ENCODE measurements around the gene INVS. TPM values are rescaled to one million over a fixed set of nuclear protein-coding genes. Genes with fewer than 3 reads are reported as not detected.

The INVS gene
- polyA plus RNA-seq, 1 experiment: 9.7 TPM

DNA sequence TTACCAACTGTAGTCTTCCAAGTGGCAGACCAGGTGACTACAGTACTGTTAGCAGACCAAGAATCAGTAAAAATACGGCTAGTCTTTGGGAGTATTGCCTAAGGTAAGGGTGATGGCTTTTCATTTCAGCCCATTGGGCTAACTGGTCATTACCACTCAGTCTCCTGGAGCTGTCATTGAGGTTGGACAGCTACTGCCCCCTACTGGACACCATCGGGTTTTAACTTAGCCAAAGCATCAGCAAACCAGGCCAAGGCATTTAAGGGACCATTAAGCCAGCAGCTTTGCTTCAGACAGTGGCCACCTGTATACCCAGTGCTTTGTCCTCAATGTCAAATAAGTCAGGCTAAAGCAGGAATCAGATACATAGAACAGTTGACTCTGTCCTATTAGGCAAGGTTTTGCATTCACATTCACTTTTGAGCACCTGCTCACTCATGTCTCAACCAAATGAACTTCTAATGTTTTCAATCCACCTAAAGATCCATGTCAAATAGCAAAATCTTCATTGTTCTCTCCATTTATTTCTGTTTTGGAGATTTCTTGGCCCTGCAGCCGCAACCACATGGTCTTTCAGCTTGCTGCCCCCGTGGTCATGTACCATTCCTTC, 117.2 kb downstream of the INVS start:
- no peaks in the 10 kb centered on the region for H3K36me3 ChIP-seq (ENCODE audit: control insufficient read depth, insufficient read depth, low read length)
- TF ChIP-seq, protein P1, sequence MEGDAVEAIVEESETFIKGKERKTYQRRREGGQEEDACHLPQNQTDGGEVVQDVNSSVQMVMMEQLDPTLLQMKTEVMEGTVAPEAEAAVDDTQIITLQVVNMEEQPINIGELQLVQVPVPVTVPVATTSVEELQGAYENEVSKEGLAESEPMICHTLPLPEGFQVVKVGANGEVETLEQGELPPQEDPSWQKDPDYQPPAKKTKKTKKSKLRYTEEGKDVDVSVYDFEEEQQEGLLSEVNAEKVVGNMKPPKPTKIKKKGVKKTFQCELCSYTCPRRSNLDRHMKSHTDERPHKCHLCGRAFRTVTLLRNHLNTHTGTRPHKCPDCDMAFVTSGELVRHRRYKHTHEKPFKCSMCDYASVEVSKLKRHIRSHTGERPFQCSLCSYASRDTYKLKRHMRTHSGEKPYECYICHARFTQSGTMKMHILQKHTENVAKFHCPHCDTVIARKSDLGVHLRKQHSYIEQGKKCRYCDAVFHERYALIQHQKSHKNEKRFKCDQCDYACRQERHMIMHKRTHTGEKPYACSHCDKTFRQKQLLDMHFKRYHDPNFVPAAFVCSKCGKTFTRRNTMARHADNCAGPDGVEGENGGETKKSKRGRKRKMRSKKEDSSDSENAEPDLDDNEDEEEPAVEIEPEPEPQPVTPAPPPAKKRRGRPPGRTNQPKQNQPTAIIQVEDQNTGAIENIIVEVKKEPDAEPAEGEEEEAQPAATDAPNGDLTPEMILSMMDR (IDR thresholded peaks at IDR 0.05; ENCODE audit: insufficient read depth, low read depth, low read length): peak; percentile 58
- POLR2A ChIA-PET: no interaction called here
- H3K4me3 ChIP-seq (ENCODE audit: low read depth, low read length): no peak overlapping the region
- H3K27me3 ChIP-seq (ENCODE audit: control insufficient read depth, insufficient read depth, low read length): no peaks in the 10 kb centered on the region
- no peak for DNase-seq (ENCODE audit: low read depth)
- CTCF ChIA-PET: interaction anchor here (0.6 to 3.4 kb wide), 7 partner anchors 9 to 1032 kb away, joined by 3 to 12 read pairs (median 4); no protein-coding TSS in a partner anchor

DNA sequence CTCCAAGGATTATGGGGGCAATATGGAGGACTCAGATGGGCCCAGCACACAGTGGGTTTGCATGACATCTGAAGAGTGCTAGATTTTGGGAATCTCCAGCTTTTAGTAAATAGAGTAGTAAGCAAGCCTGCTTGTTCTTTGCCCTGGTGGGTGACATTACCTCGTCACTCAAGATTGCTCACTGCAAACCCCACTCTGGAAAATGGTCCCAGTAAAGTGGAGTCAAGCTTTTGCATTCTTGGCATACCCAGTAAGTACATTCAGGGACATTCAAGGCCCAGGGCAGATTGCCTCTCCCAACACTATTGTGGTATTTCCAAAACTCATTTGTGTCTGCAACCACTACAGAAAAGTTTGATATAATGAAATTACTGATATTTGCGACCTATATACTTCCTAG, 118.5 kb downstream of the INVS start:
- Histone ChIP-seq H3K36me3 (ENCODE audit: control insufficient read depth, insufficient read depth, low read length) (no peaks in the 10 kb centered on the region), H3K4me3 (ENCODE audit: low read depth, low read length) (no peak overlapping the region), H3K27me3 (ENCODE audit: control insufficient read depth, insufficient read depth, low read length) (no peaks in the 10 kb centered on the region)
- DNase-seq (ENCODE audit: low read depth): no peak
- TF ChIP-seq, protein P1 (IDR thresholded peaks at IDR 0.05; ENCODE audit: insufficient read depth, low read depth, low read length): no peak
- CTCF ChIA-PET: interaction anchor here (0.7 to 3.4 kb wide), 4 partner anchors 25 to 996 kb away, joined by 3 to 12 read pairs (median 3); partner anchors contain the start of genes ALG2 and SEC61B
- POLR2A ChIA-PET: no interaction called here

DNA sequence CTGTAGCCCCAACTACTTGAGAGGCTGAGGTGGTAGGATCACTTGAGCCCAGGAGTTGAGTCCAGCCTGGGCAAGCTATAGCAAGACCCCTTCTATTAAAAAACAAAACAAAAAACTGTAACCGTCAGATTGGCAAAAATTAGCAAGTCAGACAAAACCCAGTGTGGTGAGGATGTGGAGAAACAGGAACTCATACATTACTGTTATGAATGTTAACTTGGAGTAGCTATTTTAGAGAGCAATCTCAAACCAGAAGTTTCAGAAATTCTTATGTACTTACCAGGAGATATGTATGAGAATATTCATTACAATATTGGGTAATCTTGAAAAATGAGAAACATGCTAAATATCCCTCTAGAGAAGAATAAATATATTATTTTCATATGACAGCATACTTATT, 120.3 kb downstream of the INVS start:
- no peaks in the 10 kb centered on the region for H3K27me3 ChIP-seq (ENCODE audit: control insufficient read depth, insufficient read depth, low read length)
- DNase-seq (ENCODE audit: low read depth): no peak
- no peaks in the 10 kb centered on the region for H3K36me3 ChIP-seq (ENCODE audit: control insufficient read depth, insufficient read depth, low read length)
- ChIA-PET POLR2A (interaction anchor here (0.6 kb wide), 1 partner anchor 1049 kb away, joined by 3 read pairs; no protein-coding TSS in a partner anchor), CTCF (interaction anchor here (1.4 to 3.4 kb wide), 2 partner anchors 106 to 192 kb away, joined by 4 to 12 read pairs; no protein-coding TSS in a partner anchor)
- H3K4me3 ChIP-seq (ENCODE audit: low read depth, low read length): no peak overlapping the region
- TF ChIP-seq, protein P1 (IDR thresholded peaks at IDR 0.05; ENCODE audit: insufficient read depth, low read depth, low read length): no peak

DNA sequence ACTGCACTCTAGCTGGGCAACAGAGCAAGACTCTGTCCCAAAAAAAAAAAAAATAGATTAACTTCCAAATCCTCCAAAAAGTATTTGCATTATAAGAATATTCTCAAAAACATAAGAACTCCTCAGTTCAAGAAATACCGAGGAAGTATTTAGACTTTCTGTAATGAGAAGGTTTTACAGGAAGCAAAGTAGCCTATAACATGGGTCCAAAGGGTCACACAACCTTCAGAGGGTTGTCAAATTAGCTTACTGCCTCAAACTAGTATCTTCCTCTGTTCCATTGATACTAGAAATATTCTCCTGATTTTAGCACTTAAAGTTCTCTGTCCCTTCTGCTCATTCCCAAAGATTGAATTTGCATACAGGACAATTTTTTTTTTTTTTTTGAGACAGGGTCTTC, 121.9 kb downstream of the INVS start:
- DNase-seq (ENCODE audit: low read depth): no peak
- ChIA-PET CTCF (interaction anchor here (0.6 kb wide), 1 partner anchor 101 kb away, joined by 3 read pairs; no protein-coding TSS in a partner anchor), POLR2A (no interaction called here)
- H3K27me3 ChIP-seq (ENCODE audit: control insufficient read depth, insufficient read depth, low read length): no peaks in the 10 kb centered on the region
- H3K4me3 ChIP-seq (ENCODE audit: low read depth, low read length): no peak overlapping the region
- TF ChIP-seq, protein P1 (IDR thresholded peaks at IDR 0.05; ENCODE audit: insufficient read depth, low read depth, low read length): no peak
- H3K36me3 ChIP-seq (ENCODE audit: control insufficient read depth, insufficient read depth, low read length): no peaks in the 10 kb centered on the region

DNA sequence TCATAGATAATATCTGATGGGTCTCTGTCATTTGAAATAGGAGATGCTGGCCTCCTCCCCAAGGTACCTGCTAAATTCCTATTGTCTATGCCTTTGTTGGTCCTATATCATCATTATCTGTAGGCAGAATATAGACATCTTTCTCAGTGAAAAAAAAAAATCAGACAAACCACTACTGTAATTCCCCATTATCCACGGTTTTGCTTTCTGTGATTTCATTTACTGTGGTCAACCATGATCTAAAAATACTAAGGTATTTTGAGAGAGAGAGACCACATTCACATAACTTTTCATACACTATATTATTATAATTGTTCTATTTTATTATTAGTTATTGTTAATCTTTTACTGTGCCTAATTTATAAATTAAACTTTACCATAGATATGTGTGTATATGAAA, 122.5 kb downstream of the INVS start:
- Histone ChIP-seq H3K4me3 (ENCODE audit: low read depth, low read length) (no peak overlapping the region), H3K36me3 (ENCODE audit: control insufficient read depth, insufficient read depth, low read length) (no peaks in the 10 kb centered on the region), H3K27me3 (ENCODE audit: control insufficient read depth, insufficient read depth, low read length) (no peaks in the 10 kb centered on the region)
- ChIA-PET POLR2A (no interaction called here), CTCF (interaction anchor here (1.3 to 1.5 kb wide), 2 partner anchors 11 to 194 kb away, joined by 3 to 4 read pairs; no protein-coding TSS in a partner anchor)
- TF ChIP-seq, protein P1 (IDR thresholded peaks at IDR 0.05; ENCODE audit: insufficient read depth, low read depth, low read length): no peak
- no peak for DNase-seq (ENCODE audit: low read depth)
